ENCODE data around the gene THPO.
A peak's percentile ranks its signal among the peaks of the same experiment; 100 is the strongest.

Gene THPO

DNA sequence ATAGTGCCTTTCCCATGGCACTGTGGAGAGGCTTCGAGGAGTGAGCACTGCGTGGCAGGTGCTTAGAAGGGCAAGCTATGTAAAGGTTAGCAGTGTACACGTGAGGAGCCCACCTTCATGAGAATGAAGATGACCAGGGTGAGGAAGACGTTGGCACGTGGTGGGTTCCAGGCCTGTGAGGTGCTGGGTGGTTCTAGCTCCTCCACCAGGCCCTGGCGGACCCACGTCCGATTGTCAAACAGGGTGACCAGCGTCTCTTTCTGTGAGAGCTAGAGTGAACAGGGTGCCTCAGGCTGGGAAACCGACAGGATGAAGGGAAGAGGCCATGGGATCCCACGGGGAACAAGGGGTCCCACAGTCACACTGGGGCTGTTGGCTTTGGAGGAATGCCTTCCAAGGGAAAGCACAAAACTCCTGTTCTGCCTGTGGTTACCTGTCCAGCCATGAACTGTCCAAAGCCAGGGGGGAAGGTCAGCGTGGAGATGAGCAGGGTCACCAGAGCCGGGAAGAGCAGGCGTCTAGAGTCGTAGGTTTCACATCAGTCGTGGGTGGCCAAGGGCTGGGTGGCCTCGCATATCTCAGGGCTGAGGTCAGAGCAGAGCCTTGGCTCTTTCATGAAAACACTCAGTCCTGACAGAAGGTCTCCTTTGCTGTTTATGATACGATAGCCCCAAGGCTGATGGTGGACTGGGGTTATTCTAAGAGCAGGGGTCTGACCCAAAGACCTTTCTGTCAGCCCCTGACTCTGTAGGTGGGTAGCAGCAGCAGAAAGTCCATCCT is 22.6 kb downstream of the THPO start:
- TF ChIP-seq GATA1 (IDR thresholded peaks at IDR 0.05; ENCODE audit: low read depth, low read length) (no peak), POLR2A (IDR thresholded peaks at IDR 0.05; ENCODE audit: low read length) (no peak)
- DNase-seq: no peak

DNA sequence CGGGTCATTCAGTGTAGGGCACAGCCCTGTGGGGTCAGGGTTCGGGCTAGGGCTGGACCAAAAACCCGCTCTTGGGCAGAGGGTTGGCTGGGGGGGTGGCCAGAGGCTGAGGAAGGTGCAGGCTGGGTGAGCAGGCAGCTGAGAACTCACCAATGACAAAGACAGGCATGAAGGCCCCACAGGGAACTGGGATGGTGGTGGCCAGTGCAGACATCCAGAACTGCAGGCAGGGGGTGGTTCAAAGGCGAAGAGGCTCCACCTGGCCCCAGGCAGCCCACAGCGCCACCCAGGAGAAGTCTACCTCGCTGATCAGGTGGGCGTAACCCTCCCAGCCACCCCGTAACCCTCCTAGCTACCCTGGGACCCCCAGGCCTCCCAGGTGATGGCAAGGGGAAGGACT is 23.3 kb downstream of the THPO start:
- TF ChIP-seq GATA1 (IDR thresholded peaks at IDR 0.05; ENCODE audit: low read depth, low read length): no peak
- no peak for TF ChIP-seq POLR2A (IDR thresholded peaks at IDR 0.05; ENCODE audit: low read length)
- DNase-seq: no peak

DNA sequence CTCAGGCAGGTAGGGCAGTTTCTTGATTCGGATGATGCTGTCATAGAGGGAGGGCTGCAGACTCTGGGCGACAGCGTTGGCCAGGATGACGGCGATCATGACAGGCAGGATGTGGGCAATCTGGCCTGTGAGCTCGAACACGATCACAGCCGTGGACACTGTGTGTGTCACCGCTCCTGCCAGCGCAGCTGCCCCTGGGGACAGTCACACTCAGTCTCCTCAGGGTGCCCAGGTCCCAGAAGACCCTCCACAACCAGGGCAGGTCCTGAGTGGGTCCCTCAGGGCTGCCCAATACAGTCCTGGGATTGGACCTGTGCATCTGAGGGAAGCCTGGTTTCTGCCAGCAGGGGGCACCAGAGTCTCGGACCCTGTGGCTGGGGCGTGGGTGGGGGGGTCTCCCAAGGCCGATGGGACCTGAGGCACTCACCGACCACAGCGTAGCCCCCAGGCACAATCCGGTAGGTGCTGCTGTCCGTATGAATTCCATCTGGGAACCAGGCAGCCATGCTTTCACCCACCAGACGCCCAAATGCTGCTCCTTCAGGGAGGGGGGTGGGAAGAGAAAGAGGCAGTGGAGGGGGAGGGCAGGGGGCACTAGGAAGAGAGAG is 23.8 kb downstream of the THPO start:
- DNase-seq: peak; percentile 51 to 73
- TF ChIP-seq GATA1 (IDR thresholded peaks at IDR 0.05; ENCODE audit: low read depth, low read length): no peak
- no peak for TF ChIP-seq POLR2A (IDR thresholded peaks at IDR 0.05; ENCODE audit: low read length)

DNA sequence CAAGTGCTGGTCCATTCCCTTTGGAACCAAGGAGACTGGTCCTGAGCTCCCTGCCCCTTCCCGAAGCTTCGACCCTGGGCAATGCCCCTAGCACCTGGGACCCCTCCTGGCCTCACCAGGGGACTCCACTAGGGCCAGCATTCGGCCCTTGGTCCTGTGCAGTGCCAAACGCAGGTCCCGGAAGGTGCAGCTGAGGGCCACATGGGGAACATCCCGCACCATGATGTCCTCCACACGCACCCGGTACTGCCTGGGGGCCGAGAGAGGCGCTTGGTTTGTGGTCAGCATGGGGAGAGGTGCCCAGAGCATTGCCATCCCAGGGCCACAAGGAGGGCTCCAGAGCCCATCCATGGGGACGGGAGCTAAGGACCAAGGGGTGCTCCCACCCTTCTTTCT is 24.5 kb downstream of the THPO start:
- TF ChIP-seq GATA1 (IDR thresholded peaks at IDR 0.05; ENCODE audit: low read depth, low read length) (no peak), POLR2A (IDR thresholded peaks at IDR 0.05; ENCODE audit: low read length) (no peak)
- no peak for DNase-seq

DNA sequence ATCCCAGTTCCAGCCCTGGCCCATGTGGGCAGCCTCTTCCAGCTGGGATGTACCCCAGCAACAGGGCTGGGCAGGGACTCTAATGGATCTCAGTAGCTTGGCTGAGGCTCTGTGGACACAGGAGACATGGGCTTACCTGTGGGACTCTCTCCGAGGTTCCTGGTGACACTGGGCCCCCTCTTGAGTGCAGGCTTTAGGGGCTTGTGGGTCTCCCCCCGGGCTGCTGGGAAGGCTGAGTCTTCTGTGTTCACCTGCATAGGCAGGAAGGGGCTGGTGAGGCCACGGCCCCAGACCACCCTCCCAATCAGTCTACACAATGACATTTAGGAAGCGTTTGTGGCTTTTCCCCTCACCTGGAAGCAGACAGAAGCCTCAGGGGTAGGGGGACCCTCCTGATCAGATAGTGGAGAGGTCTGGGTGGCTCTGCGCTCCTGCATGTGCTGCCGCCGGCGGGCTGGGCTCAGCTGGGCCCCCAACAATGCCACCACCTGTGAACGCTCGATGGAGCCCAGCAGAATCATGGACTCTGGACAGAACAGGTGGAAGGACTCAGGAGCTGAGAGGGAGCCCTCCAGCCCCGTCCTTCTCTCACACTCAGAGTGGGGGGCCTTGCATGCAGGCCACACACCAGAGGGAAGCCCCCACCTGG is 25.0 kb downstream of the THPO start:
- no peak for TF ChIP-seq POLR2A (IDR thresholded peaks at IDR 0.05; ENCODE audit: low read length)
- no peak for TF ChIP-seq GATA1 (IDR thresholded peaks at IDR 0.05; ENCODE audit: low read depth, low read length)
- no peak for DNase-seq

DNA sequence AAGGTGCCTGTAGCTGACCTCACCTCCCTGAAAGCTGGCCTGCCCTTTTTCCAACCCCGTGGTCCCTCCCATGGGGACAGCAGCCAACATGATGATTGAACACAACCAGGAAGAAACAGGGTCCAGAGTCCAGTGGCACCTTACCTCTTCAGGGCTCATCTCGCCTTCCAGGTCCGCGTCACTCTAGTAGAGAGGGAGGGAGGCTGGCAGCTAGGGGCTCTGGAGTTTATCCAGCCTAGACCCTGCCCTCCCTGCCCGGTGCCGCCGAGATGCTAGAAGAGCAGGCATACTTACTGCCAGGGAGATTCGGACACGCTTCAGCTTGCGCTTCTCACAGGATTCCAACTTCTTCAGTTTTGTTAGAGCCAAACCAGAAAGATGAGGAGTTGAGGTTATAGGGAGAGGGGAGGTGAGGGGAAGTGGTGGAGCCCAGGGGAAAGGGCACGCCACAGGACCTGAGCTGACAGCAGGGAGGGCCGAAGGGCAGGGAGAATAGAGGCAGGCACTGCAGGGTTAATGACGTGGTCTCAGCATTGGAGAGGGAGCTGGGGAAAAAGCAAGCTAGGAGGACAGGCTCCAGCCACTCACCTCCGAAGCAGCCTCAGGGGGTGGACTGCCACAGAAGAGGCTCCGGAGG is 25.7 kb downstream of the THPO start:
- TF ChIP-seq GATA1 (IDR thresholded peaks at IDR 0.05; ENCODE audit: low read depth, low read length): no peak
- TF ChIP-seq POLR2A (IDR thresholded peaks at IDR 0.05; ENCODE audit: low read length): no peak
- DNase-seq: peak; percentile 32 to 67

DNA sequence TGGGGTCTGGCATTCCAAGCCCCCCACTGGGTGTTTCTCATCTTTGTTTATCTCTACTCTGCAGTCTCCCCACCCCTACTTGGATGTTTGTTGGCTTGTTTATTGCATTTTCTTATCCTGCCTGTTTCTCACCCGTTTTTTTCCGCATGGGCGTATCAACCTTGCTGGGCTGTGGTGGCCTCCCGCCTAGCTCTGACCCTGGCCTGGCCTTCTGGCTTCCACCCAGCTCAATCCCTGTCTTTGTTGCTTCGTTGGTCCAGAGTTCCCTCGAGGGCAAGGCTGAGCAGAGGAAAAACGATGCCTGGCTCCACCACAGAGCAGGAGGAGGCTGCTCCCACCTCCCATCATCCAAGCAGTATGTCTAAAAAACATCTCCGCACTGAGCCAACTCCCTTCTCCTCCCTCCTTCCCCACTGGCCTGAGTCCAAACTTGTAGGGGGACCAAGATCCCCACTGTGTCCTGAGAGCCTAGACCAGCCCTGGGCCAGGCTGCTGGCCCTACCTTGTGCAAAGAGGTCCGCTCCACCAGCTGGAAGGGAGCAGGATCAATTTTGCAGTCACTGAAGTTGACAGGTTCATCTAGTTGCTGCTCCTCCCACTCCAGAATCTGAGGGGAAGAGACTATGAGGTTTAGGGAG is 26.4 kb downstream of the THPO start:
- TF ChIP-seq GATA1 (IDR thresholded peaks at IDR 0.05; ENCODE audit: low read depth, low read length) (no peak), POLR2A (IDR thresholded peaks at IDR 0.05; ENCODE audit: low read length) (no peak)
- DNase-seq: peak; percentile 61 to 65

DNA sequence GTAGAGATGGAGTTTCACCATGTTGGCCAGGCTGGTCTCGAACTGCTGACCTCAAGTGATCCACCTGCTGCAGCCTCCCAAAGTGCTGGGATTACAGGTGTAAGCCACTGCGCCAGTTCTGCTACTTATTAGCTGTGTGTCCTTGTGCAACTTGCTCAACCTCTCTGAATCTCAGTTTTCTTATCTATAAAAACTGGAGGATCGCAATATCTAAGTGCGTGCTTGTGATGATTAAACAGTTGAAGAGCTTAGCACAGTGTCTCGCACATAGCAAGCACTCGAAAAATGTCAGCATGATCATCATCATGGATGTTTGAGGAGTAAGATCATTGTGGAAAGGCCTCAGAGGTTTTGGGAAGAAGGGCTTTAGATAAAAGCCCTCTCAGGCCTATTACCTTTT is 27.4 kb downstream of the THPO start:
- TF ChIP-seq POLR2A (IDR thresholded peaks at IDR 0.05; ENCODE audit: low read length) (no peak), GATA1 (IDR thresholded peaks at IDR 0.05; ENCODE audit: low read depth, low read length) (no peak)
- DNase-seq: no peak

DNA sequence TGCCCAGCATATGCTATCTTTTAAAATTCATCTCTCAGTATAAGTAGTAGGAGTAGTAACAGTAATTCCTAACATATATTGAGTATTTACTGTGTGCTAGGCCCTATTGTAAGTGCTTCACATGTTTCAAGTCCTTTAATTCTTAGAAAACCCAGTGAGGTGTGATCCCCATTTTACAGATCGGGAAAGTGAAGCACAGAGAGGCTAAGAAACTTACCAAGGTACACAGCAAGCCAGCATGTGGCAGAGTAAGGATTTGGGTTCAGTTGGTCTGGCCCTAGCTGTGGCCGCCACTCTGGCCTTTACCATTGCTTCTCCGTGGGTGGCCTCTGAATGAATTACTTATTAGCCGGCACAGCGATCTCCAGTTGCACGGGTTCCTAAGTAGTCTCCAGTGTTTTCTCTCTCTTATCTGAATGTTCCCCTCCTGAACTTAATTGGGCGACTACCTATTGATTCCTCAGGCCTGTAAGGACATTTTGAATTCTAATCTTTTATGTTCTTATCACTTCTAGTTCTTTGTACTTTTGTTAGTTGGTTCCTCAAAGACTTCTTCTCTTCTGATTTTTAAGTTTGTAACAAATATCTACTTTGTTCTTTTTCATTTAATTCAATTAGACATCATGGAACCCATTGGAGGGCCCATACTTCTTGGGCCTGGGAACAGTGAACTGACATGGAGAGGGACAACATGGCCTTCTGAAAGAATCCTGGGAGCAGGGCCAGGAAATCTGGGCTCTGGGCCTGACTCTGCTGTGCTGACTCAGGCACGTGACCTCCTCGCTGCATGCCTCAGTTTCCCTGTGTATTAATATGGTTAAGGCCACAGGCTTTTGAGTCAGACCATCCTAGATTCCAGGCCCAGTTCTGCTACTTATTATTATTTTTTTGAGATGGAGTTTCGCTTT is 28.2 kb downstream of the THPO start:
- TF ChIP-seq POLR2A (IDR thresholded peaks at IDR 0.05; ENCODE audit: low read length) (no peak), GATA1 (IDR thresholded peaks at IDR 0.05; ENCODE audit: low read depth, low read length) (no peak)
- DNase-seq: no peak

DNA sequence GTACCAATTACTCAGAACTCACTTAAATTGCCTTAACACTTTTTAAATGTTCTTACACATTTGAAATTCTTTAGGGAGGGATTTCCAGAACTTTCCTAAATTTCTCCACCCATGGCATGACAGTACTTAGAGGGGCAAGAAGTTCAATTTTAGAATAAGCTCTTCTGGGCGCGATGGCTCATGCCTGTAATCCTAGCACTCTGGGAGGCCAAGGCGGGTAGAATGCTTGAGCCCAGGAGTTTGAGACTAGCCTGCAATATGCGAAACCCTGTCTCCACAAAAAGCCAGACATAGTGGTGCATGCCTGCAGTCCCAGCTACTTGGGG is 30.0 kb downstream of the THPO start:
- peak; percentile 69 to 76 for DNase-seq
- TF ChIP-seq GATA1 (IDR thresholded peaks at IDR 0.05; ENCODE audit: low read depth, low read length): no peak
- TF ChIP-seq POLR2A (IDR thresholded peaks at IDR 0.05; ENCODE audit: low read length): peak; percentile 4

DNA sequence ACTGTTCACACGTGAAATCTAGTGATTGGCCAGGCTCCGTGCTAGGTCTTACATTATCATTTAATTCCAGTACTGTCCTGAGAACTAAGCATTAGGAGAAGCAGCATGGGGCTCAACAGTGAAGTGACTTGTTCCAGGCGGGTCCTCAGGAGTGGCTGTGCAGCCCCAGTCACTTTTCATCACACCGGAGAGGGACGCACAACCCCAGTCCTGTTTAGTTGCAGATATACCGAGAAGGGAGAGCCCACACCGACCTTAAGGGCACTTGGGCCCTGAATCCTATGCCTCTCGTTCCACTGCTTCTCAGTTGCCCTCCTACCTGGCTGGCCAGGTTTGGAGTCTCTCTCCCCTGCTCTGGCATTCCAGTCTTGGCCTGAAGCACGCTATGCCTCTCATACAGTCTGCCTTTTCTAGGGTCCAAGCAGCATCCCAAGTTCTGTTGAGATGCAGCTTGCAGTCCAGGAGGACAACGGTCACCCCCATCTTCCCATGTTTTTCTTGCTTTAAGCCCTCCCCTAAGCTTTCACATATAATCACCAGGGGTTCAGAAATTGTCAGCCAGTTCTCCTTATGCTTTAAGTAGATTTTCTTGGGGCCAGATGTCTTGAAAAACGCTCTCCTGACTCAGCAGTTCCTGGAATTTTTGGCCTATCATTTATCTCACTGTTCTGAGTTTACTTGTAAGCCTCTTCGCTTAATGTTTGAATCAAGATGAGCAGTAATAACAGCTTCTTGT is 30.5 kb downstream of the THPO start:
- DNase-seq: peak; percentile 89 to 90
- TF ChIP-seq GATA1 (IDR thresholded peaks at IDR 0.05; ENCODE audit: low read depth, low read length): no peak
- peak; percentile 64 for TF ChIP-seq POLR2A (IDR thresholded peaks at IDR 0.05; ENCODE audit: low read length)

DNA sequence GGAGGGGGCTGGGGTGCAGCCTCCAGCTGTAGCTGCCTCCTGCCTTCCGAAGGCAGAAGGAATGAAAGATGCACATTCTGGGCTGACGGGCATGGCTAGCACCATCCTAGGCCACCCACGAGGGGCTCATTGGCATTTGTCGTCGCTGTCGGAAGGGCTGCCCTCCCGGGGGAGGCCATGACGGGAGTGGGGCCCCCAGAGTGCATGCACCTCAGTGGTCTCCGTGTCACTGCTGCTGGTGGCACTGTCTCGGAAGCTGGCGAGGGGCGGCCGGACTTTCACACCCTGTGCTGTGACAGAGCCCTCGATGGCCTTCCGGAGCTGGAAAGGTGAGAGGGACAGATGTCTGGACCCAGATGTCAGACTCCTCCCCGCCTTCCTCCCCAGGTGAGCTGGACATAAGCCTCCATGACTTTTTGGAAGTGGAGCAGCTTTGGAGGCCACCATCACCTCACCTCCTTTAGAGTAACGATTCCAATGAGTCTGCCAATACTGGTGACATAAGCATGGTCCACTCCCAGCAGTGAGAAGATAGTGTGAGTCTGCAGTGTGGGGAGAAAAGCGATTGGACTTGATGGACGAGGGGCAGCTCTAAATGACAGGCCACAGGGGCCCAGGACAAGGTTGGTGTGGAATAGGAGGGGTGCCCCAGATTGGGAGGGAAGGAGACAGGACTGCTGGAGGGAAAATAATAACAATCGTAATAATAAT is 31.4 kb downstream of the THPO start:
- DNase-seq: peak; percentile 72 to 76
- TF ChIP-seq POLR2A (IDR thresholded peaks at IDR 0.05; ENCODE audit: low read length) (peak; percentile 26), GATA1 (IDR thresholded peaks at IDR 0.05; ENCODE audit: low read depth, low read length) (no peak)

Data from erythroblast (primary cell).